HEK293 (cell line): ENCODE measurements around the gene SLC8A1.

Source experiments
- CTCF ChIP-seq: fragments of 450-650 bp; formaldehyde crosslinking; IDR thresholded peaks from 2 replicates; pipeline ENCODE4 v1.5.1; 2016; ENCODE audit warnings: missing biosample characterization, missing genetic modification characterization
- TRIM28 ChIP-seq: IDR thresholded peaks from 2 replicates; pipeline ENCODE4 v1.6.1; 2011; ENCODE audit warnings: low read length, control low read depth, borderline replicate concordance
- TSHZ1 ChIP-seq: fragments of 450-650 bp; formaldehyde crosslinking; IDR thresholded peaks from 2 replicates; pipeline ENCODE4 v1.5.1; 2016; ENCODE audit warnings: missing biosample characterization, missing genetic modification characterization, borderline replicate concordance
- ZNF133 ChIP-seq: fragments of 450-650 bp; formaldehyde crosslinking; IDR thresholded peaks from 2 replicates; pipeline ENCODE4 v1.5.1; 2016; ENCODE audit warnings: missing biosample characterization, missing genetic modification characterization
- ZNF146 ChIP-seq: fragments of 450-650 bp; formaldehyde crosslinking; IDR thresholded peaks from 2 replicates; pipeline ENCODE4 v1.5.1; 2016; ENCODE audit warnings: missing biosample characterization, missing genetic modification characterization
- ZNF561 ChIP-seq: fragments of 450-650 bp; IDR thresholded peaks from 2 replicates; pipeline ENCODE4 v1.5.1; 2018; ENCODE audit warnings: missing biosample characterization, missing genetic modification characterization, borderline replicate concordance

DNA sequence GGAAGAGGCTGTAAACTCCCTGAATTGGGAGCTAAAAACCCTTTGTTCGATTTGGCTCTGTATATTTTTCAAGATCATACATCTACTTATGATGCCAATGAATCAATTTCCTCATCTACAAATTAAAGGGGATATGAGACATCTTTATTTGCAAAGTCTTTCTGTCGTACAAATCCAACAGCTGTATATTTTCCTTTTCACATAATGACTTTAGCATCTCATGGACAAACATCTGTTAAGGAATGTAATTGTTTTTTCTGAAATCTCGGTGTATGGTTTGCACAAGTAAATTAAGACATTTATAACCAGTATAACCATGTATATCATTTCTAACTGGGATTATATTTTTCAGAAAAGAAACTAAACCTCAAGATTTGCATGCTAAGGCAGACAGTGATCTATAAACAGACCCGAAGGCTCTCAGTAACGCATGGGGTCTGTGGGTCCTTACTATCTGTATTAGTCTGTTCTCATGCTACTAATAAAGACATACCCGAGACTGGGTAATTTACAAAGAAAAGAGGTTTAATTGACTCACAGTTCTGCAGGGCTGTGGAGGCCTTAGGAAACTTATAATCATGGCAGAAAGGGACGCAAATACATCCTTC, 130.8 kb downstream of the SLC8A1 start:
- TF ChIP-seq ZNF561 = no peak
- no peak for TF ChIP-seq CTCF (tag by site-specific recombination)
- TF ChIP-seq ZNF133 = no peak
- TF ChIP-seq TSHZ1 (tag by site-specific recombination) = no peak
- TF ChIP-seq ZNF146 (tag by site-specific recombination) = no peak
- TF ChIP-seq TRIM28 = no peak
